DMS 273 (cell line): Measurements from ENCODE around the gene RUNX1.
"Not testable (repeated sequence)": the region's sequence is repeated elsewhere in the genome, so short reads cannot be mapped to it uniquely, and the experiment has no call there.

Experiments used
- DNase-seq: peaks from one replicate; lab custom pipeline; 2025; ENCODE audit not compliant: unreplicated experiment; lab: John Stamatoyannopoulos, UW

RUNX1 gene

DNA sequence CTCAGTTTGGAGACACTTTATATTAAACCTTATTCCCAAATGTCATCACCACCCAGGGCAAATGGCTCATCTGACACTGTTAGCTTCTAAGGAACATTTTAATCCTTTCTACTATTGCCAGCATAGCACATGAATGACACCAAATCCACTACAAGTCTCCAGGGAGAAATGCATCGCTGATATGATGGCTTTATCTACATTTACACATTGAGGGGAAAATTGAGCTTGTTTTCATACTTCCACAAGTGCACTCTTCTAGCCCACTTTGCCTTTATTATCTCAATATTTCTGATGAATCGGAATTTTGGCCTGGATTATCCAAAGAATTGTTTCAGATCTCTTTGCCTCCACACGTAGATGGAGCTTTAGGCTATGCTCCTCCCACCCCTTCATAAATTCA lies 75.4 kb downstream of the RUNX1 start:
- DNase-seq = no peak

DNA sequence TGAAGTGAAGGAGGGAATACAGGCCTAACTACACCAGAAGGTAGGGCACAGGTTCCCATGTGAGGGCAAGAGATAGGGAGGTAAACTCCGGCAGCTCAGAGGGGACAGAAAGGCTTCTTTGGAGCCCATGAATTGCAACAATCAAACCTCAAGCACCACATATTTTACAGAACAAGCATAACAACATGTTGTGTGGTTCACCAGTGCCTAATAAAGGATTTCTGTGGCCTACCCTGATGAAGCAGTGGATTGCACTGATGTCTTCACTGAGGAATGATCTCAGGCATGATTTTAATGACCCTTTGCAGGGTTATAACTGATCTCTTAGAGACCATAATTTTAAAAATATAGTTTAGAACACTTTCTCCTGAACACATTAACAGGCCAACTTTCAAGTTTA lies 77.4 kb downstream of the RUNX1 start:
- no peak for DNase-seq

DNA sequence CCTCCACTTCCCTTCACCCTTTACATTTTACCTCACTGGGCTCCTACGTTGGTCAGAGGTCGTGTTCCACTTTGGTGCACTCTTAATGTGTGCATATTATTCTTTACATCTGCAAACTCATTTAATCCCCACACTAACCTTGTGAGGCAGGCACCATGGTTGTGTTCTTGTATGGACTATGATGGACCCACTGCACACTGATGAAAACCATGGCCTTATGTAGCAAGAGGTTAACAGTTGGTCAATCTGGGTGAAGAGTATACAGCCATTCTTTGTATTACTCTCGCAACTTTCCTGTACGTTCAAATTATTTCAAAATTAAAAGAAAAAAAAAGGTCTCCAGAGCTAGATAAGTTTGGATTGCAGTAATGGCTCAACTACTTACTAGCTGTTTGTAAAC lies 78.5 kb downstream of the RUNX1 start:
- DNase-seq = no peak

DNA sequence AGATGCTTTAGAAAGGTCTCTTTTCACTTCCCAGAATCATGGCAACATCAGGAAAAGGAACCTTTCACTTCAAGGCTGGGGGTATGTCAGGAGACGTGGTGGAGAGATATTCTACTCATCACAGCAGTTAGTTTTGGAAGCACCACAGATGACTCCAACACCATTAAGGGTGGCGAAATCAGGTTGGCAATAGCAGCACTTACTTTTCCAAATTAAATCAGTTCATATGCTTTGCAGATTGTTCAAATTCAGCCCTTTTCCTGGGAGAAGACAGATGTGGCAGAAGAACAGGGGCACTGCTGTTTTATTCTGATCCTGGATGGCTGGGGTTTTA lies 79.0 kb downstream of the RUNX1 start:
- DNase-seq = no peak

DNA sequence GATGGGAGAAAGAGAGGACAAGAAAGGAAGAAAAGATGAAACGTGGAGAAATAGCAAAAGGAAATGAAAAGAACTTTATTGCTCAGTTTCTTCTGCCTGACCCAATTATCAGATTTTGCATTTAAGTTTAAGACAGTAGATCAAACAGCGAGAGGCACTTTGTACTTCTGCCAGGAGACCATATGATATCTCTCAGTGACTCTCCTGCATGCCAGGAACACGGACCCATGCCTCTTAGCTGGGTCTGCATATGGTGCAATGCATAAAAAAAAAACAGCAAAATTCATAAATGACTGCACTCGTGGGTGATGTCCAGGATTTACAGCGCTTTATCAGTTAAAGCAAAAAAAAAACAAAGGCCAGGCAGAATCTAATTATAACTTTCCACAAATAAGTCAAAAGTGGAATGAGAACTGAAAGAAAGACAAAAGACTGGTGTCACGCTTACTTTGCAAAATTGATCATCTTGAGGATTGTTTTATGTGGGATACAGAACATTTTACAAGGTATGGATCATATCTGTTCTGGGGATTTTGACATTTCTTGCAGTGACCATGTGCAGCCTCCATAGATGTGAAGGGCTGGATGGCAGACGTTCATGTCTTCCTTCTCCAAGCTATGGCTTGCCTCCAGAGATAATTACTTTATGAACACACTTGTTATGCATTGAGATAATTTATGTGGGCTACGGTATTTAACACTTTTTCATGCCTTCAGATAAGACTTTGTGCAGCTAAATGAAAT lies 79.5 kb downstream of the RUNX1 start:
- no peak for DNase-seq

DNA sequence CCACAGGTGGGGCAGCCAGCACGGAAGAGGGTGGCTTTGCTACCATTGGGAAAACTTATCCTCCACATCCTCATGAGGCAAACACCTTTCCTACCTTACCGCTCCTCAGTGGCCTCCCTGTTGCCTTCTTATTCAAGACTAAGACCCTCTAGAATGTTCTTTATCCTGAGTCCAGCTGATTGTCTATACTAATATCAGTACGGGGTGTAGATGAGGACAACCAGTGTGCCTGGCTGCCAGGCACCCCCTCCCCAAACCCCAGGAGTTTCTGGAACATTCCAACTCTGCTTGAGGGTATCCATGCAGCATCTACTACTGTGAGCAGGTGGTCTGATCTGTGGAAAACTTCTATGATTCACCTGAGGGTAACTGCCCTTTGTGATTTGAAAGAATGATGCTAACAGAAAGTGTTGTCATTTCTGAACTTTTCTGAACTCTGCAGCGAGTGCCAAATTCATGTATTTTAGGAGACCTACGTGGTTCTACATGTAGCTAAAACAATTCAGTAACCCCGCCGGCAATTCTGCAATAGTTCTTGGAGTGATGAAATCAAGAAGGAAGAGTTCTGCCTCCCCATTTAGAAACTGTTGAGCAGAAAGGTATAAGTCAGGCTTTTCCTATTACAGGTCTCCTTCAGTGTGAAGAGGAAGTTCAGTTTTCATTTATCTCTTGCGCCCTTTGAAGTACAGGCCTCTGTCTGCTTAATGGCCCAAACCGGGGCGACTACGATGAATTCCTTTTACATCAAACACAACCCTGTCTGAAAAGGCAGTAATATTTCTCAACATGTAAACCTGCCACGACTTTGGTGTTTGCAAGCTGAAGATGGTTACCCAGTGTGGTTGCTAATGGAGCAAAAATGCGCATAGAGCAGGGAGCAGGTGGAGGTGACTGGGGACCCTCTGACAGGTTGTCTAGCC lies 80.4 kb downstream of the RUNX1 start:
- DNase-seq = no peak

DNA sequence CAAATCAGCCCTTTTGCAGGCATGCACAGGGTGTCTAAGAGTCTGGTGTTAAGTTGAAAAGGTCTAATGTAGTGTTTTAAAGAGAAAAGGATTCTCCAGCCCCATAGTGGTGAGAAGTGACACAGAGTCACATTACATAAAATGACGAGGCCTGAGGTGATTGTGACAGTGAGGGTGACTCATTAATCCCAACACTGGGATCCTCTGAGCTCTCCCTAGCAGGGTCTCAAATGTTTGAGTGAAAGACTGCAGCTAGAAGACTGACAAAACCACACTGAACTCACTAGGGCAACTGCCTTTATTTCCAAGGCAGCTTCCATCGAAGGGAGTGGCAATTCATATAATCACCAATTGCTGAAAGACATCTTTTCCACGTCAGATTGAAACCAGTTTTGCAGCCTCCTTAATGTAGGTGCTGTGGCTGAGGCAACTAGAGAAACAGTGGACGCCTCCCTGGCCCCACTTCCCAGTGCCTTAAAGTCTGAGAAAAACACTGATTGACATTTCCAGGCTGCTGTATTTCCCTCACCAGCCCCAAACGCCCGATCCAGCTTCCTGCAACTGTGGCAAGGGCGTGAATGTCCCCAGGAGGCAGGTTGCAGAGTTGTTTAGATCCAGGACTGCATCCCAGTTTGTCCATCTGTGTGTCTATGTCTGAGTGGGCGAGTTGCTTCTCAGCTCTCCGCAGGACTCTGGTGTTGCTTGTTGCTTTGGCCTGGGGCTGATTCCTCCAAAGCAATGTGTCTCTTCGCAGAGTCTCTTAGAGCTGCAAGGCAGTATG lies 81.4 kb downstream of the RUNX1 start:
- DNase-seq = no peak

DNA sequence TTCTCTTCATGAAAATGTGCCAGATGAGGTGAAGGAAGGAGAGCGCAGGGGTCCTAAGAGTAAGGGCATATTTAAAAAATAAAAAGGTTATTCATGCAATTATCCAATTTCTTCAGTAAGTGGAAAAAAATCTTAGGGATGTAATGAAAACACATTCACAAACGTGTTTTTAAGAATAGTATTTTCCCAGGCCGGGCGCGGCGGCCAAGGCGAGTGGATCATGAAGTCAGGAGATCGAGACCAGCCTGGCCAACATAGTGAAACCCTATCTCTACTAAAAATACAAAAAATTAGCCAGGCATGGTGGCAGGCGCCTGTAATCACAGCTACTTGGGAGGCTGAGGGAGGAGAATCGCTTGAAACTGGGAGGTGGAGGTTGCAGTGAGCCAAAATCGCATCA lies 82.2 kb downstream of the RUNX1 start:
- DNase-seq = not testable (repeated sequence)

DNA sequence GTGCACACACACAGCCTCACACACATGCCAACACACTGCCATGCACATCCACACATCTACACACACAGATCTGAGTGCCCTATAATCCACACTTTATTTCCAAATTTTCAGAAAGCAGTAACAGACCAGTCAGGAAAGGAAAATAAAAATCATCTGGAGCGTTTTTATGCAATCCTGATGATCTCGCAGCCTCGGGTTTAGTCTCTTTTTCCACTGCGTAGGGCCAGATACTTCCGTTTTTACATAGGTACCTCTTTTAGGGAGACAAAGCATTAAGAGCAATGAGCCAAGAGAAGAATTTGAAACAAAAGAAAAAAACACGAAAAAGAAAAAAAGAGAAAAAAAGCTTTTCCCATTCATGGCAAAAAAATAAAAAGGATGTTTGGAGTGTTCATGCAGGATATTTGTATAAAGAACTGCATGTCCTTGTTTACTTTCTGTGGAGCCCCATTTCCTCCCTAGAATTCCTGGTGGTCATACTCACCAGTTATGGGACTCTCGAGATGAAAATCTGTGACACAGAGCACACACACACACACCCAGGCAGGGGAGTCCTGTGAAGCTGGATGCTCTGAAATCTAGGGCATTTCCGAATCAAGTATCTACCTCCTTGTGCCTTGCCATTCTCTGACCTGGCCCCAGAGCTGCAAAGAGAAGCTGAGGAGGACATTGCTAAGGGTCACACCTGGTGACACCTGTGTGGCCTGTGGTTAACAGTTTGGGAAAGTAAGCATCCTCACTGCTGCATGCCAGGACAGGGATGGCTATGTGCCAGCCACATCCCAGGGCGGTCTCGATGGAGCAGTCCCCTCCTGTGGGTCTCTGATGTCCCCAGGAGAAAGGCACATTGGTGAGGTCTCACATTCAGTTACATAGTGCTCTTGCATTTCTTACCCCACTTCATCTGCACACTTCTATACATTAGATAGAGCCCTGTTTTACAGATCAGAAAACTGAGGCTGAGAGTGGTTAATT lies 83.6 kb downstream of the RUNX1 start:
- DNase-seq = no peak

DNA sequence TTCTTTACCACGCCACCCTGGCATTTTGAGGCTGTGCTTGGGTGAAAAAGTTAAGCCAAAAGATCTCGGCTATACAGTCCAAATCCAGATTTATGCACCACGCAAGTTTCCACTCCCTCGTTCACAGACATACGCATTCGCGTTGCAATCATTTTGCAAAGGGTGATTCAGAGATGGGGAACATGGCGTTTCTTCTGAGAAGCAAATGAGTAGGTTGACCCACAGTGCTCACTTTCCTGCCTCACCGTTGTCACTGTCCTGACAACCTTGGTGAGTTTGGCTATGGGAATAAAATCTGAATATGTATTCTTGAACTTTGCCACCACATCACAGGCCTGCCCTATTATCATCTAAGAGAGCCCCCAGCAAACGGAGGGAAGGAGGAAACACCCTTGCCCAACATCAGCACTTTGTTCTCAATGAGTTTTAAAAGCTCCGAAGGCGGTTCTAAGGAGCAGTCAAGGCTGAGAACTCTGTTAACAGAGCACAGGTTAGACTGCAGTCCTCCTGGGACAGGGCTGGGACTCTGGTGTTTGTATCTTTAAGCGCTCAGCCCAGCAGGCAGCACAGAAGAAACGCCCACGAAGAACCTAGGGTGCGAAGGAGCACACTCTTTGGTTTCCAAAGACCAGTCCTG lies 86.4 kb downstream of the RUNX1 start:
- DNase-seq = no peak

DNA sequence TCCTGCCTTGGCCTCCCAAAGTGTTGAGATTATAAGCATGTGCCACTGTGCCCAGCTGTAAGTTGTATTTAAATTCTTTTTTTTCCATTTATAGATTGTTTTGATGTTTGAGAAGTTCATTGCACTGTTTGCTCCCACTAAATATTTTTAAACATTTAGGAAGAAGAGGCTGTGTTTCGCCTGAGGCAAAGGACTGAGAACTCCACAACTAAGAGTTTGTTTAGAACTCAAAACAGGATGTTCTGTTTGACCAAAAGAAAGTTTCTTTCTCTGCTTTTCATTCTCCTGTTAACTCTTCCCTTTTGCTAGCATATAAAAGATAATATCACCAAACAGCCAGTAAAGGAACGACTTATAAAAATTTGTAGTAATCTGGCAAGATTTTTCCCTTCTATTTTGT lies 87.0 kb downstream of the RUNX1 start:
- DNase-seq = no peak

DNA sequence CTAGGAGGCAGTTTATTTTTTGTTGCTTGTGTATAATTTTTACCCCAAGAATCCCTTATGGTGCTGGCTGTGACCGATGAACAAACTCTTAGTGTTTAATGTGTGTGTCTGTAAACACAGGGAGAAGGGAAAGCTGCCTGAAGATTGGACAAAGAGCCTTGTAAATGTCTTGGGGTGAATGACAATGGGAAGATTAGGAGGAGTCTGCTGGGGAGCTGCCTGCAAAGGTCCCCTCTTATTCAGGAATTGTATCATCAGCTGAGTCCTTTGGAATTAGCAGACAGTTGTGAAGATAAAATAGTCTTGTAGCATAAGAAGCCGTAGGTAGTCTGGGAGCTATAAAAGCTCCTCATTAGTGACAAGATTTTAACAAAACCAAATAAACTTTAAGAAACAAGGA lies 88.4 kb downstream of the RUNX1 start:
- DNase-seq = no peak

DNA sequence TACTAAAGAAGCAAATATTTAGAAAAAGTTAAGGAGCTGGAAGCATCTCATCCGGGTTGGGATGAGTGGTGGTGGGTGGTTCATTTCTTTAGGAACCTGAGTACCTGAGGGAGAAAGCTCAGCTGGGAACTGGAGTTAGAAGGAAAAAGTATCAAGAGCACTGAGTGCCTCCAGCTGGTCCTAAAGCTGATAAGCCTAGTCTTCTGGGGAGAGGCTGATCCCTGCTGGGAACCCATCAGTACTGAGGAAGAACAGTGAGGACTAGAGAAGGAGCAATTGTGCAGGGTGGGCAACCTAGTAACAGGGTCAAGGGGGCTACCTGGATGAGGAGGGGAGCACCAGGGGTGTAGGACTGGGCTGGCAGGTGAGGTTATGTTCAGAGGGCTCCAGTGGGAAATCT lies 89.5 kb downstream of the RUNX1 start:
- DNase-seq = no peak

DNA sequence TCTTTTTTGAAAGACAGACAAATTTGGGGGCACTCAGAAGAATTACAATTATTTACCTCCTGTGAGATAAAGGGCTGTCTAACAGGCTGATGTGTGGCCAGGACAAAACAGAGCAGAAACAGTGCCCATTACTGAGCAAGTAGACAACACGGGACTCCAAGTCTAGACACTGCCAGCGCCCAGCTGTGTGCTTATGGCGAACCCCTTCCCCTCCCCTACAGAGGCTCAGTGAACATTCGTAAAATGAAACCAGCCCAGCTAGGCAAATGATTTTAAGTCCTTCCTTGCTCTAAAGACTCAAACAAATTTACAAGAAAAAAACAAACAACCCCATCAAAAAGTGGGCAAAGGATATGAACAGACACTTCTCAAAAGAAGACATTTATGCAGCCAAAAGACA lies 91.1 kb downstream of the RUNX1 start:
- DNase-seq = no peak

DNA sequence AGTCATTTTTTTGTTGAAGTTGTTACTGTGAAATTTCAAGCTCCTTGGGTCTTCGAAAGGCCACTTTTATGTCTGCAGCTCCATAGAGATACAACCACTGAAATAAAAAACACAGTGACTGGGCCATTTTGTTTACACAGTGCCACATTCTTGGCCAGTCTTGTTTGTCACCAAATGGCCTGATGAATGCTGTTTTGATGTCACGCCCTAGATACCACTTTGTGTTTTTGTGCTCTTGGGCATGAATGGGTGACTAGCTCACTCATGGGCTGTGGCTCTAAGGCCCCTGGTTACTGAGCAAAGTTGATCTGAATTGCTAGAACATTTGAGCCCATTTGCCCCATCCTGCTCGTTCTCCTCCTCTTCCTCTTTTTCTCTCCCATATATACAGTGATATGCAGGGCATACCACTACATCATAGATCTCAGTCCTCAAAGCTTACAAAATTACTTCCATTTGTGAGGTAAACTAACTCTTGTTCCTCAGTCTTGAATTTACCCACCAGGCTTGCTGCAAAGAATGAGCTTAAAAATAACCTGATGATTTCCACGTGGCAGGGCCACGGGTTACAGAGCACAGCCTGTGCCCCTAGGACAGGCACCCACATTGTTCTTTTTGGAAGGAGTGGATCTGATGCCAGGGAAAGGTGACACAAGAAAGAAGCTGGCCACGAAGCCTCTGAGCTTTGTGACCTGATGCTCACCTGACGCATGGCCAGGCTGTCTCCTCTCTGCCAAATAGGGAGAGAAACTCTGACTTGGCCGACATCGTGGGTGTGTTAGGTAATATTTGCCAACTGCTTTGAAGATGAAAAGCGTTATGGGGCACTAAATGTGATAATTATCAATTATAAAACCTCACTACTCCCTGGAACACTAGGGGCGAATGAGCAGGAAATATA lies 92.4 kb downstream of the RUNX1 start:
- no peak for DNase-seq

DNA sequence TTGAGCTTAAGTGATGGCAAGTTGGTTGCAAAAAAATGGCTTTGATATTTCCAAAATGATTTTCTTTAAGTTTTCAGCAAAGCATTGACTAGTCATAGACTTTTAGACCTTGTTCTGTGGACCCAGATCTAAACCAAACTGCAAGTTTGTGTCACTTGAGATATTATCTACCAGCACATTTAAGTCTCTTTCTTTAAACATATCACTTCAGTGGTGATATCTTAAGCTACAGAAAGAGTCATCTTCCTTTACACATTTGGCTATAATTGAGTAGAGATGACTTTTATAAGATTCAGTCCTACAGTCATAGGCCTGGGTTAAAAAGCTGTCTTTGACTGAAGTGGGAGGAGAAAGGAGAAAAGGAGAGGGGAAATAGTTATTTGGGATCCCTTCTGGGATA lies 95.2 kb downstream of the RUNX1 start:
- no peak for DNase-seq

DNA sequence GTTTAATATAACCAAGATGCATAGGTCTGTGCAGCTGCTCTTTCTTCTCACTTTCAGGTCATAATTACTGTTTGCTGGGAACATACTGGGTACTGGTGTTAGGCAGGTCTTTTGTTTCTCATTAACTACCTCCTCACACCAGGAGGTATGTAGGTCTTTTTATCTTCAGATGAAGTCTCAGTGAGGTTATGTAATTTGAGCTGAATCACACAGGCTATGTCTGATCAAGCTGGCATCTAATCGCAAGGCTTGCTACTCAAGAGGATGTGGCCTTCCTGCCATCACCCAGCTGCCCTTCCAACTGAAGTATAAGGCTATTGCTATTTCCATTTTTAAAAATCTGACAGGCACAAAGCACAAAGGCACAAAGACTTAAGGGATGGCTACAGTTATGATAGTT lies 96.4 kb downstream of the RUNX1 start:
- peak; percentile 11 for DNase-seq

DNA sequence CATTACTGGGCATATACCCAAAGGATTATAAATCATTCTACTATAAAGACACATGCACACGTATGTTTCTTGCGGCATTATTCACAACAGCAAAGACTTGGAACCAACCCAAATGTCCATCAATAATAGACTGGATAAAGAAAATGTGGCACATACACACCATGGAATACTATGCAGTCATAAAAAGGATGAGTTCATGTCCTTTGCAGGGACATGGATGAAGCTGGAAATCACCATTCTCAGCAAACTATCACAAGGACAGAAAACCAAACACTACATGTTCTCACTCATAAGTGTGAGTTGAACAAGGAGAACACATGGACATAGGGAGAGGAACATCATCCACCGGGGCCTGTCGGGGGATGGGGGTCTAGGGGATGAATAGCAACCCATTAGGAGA lies 97.2 kb downstream of the RUNX1 start:
- not testable (repeated sequence) for DNase-seq

DNA sequence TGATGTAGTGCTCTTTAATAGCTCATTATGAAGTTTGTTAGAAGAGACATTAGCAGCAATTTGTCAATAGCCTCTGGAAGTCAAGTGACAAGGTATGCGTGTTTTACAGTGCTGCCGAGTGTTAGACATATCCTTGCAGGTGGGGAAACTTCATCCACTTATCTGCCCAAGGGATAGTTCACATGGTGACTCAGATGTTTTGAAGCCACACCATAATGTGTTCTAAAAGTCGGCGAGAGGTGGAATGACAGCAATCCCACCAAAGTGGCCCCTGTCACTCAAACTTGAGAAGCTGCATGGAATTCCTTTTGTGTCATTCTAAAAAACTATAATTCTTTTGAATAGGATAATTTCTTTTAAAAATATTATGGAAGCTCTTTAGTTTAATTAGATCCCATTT lies 98.1 kb downstream of the RUNX1 start:
- DNase-seq = no peak
